Stimulated activated CD8-positive, alpha-beta memory T cell treated with anti-CD3 and anti-CD28 coated beads, Interleukin-15, amount 100 ng/mL, for 24 hours (primary cell): Measurements from ENCODE around the gene PSPH.
A peak's percentile ranks its signal among the peaks of the same experiment; 100 is the strongest.
"Not testable (repeated sequence)": the region's sequence is repeated elsewhere in the genome, so short reads cannot be mapped to it uniquely, and the experiment has no call there.

Experiments used
- DNase-seq: peaks from one replicate; pipeline ENCODE4 v3.0.0-alpha.2; 2020; ENCODE audit warnings: low read depth

Gene PSPH

DNA sequence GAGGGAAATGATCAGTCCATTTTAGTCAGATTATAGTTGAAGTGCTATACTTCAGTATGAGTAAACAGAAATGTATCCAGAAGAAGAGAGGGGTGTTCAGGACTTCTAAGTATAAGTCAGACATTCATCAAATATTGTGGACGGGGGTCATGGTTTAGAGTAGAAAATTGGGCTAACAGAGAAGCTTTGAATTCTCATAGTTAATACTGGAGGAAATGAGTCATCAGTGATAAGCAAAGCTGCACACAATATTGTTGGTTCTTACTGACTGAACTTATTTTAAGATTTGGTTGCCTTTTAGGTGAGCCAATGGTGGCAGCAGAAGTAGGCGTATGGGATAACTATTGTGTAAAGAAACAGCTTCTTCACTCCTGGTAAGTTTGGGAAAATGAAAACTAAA lies 11.1 kb upstream of the PSPH start:
- DNase-seq: no peak

- no peak for DNase-seq
Measured at GRCh38 chr7:56053993-56054392, 2.7 kb upstream of the PSPH start.

DNA sequence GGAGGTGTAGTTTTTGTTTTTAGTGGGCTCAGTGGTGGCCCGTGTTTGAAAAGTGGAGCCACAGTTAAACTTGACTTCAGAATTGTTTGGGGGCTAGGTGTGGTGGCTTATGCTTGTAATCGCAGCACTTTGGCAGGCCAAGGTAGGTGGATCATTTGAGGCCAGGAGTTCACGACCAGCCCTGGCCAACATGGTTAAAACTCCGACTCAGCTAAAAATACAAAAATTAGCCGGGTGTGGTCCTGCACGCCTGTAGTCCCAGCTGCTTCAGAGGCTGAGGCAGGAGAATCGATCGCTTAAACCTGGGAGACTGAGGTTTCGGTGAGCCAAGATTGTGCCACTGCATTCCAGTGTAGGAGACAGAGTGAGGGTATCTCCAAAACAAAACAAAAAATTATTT lies 2.1 kb upstream of the PSPH start:
- no peak for DNase-seq

DNA sequence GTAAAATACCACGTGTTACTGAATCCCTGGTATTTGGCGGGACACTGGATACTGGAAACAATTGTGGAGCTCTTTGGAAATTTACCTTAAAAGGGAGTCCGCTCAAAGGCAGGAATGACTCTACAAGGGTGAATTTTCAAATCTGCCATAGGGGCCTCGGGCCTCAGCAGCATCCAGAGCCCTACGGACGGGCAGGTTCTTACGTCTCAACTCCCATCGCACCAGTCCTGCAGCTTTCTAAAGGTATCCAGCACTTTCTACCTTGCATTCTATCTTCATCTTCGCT lies 248 bp downstream of the PSPH start:
- no peak for DNase-seq

DNA sequence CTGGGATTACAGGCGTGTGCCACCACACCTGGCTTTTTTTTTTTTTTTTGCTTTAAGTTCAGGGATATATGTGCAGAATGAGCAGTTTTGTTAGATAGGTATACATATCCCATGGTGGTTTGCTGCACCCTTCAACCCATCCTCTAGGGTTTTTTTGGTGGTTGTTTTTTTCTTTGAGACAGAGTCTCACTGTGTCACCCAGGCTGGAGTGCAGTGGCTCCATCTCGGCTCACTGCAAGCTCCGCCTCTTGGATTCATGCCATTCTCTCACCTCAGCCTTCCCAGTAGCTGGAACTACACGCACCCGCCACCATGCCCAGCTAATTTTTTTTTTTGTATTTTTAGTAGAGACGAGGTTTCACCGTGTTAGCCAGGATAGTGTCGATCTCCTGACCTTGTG lies 2.5 kb downstream of the PSPH start:
- DNase-seq: not testable (repeated sequence)

DNA sequence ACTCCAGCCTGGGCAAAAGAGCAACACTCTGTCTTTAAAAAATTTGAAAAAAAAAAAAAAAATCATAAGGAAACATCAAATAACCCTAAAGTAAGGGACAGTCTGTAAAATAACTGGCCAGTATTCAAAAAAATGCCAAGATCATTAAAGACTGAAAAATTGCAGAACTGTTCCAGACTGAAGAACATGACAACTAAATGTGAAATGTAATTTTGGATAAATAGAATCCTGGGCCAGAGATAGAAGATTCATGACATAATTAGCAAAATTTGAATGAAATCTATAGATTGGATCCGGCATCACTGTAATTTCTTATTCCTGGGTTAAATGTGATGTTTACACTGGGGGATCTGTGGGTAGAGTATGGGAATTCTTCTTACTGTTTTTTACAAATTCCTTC lies 3.0 kb downstream of the PSPH start:
- DNase-seq: no peak

DNA sequence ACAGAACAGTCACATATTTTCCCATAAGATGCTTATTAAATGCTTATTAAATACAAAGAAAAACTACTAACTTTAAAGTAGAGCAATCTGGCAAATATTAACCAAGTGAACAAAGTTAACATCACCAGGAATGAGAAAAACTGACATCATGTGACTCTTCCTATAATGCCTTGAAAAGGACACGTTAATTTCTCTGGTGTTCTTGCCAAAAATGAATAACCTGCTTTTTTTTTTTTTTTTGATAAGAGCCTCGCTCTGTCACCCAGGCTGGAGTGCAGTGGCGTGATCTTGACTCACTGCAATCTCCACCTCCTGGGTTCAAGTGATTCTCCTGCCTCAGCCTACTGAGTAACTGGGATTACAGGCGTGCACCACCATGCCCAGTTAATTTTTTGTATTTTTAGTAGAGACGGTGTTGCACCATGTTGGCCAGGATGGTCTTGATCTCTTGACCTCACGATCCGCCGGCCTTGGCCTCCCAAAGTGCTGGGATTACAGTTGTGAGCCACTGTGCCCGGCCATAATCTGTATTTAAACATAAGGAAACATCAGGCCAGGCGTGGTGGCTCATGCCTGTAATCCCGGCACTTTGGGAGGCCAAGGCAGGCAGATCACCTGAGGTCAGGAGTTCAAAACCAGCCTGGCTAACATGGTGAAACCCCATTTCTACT lies 3.7 kb downstream of the PSPH start:
- not testable (repeated sequence) for DNase-seq

- DNase-seq: no peak
Measured at GRCh38 chr7:56046721-56047445, 4.4 kb downstream of the PSPH start.

- DNase-seq: not testable (repeated sequence)
Measured at GRCh38 chr7:56045758-56046157, 5.5 kb downstream of the PSPH start.

DNA sequence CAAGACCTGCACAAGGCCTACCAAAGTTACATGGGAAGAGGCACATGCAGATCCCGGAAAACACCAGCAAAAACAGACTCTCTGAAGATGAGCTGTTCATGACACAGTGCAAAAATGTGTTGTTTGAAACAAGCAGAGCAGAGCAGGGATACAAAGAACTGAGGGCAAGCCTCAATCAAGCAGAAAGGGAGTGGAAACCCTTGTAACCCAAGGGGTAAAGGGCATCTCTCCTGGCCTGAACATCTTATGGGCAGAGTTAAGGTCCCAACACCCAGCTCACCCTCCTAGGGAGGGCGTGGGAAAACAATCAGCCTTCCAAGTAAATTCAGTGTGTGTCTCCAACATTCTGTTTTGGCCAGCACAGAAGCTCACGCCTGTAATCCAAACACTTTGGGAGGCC lies 10.5 kb downstream of the PSPH start:
- no peak for DNase-seq

DNA sequence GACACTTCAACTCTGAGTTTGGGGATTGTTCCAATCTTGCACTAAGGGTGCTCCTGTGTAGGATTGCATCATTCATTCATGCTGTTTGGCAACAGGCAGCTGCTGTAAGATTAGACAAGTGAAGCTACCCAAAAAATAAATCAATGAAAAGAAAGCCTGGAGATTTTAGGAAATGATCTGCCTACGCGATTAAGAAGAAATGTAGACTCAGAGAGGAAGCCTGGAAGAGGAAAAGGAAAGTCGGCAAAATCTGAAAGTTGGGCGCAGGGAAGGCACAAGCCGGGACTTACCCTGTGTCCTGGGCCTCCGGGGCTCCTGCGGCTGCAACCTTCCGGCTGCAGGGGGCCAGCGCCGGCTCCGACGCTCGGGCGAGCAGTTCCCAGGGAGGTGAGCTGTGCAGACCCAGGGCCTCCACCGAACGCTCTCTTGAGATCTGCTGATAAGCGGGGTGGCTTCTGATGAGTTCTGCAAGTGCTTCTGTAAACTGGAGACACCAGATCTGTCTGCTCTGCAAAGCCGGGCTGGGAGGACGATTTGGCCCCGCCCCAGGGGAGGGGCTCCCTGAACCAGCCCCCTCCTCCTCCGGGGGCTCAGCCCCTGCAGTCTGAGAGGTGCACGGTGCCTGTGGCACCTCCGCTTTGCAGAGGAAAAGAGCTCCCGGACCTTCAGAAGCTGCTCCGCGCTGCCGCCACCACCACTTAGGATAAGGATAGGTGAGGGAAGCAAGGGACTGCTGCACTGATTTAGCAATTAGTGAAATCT lies 17.4 kb downstream of the PSPH start:
- DNase-seq: peak; percentile 36

- DNase-seq: not testable (repeated sequence)
Measured at GRCh38 chr7:56032578-56032977, 18.7 kb downstream of the PSPH start.

DNA sequence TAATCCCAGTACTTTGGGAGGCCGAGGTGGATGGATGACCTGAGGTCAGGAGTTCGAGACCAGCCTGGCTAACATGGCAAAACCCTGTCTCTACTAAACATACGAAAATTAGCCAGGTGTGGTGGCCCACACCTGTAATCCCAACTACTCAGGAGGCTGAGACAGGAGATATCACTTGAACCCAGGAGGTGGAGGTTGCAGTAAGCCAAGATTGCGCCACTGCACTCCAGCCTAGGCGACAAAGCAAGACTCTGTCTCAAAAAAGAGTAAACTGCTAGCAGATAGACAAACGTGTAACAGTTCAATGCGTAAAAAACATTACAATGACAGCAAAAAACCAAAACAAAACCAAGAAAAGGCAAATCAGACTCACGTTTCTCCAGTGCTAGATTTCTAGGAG lies 19.7 kb downstream of the PSPH start:
- not testable (repeated sequence) for DNase-seq

GRCh38 chr7:56030340-56030739 lies 20.9 kb downstream of the PSPH start:
- no peak for DNase-seq

DNA sequence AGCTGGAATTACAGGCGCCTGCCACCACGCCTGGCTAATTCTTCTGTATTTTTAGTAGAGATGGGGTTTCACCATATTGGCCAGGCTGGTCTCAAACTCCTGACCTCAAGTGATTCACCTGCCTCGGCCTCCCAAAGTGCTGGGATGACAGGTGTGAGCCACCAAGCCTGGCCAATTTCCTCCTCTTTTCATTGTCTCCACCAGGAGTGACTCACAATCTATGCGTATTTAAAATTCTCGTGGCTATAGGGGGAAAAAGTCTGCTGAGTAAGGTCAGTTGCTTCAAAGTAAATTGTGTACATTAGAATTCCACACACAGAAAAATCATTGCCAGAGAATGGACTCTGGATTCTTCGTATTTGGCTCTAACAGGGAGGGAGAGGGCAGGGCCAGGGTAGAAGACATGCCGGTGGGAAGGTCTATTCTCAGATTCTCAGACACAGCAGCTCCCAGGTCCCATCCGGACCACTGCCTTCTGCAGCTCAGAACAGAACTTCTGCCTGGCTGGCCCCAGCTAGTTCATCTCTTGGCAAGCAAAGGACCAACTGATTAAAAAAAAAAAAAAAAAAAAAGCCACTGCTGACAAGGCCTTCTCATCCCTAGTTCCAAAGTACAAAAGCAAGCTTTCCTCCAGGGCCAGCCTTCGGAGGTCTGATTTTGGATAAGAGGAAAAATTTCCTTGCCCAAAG lies 22.2 kb downstream of the PSPH start:
- DNase-seq: no peak

DNA sequence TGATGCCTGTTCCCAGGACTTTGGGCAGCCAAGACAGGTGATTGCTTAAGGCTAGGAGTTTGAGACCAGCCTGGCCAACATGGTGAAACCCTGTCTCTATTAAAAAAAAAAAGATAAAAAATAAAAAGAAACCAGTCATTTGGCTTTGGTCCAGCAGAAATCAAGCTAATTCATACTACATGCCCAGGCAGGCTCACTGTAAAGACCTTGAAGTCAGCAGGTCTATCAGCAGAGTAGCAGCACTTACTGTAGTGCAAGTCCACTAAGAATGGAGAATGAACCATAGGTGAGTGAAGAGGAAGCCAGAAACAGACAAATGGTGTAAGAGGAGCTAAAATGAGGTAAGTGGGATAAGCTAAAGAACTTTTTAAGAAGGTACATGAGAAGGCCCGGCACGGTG lies 24.7 kb downstream of the PSPH start:
- no peak for DNase-seq

- no peak for DNase-seq
Measured at GRCh38 chr7:56023500-56023899, 27.7 kb downstream of the PSPH start.

GRCh38 chr7:56019501-56019900 lies 31.7 kb downstream of the PSPH start:
- DNase-seq: no peak

- DNase-seq: not testable (repeated sequence)
Measured at GRCh38 chr7:56017015-56017414, 34.2 kb downstream of the PSPH start.

- no peak for DNase-seq
Measured at GRCh38 chr7:56009695-56010094, 41.5 kb downstream of the PSPH start.

GRCh38 chr7:56007891-56008290 lies 43.4 kb downstream of the PSPH start:
- DNase-seq: no peak

DNA sequence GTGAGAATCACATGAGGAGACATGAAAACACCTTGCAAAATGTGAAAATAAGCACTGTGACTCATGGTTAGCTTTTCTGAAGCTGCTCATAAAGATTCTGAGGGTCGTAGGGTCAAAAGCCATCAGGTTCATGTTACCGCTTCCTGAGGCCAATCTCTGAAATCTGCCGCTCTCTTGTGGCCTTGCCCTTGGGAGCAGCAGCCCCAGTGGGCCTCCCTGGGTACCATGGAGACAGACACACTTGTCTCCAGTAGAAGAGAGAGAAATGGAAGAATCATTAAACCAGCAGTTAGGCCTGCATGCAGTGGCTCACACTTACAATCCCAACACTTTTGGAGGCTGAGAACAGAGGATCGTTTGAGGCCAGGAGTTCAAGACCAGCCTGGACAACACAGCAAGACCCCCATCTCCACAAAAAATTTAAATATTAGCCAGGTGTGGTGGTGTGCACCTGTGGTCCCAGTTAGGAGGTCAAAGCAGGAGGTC lies 44.0 kb downstream of the PSPH start:
- DNase-seq: no peak

DNA sequence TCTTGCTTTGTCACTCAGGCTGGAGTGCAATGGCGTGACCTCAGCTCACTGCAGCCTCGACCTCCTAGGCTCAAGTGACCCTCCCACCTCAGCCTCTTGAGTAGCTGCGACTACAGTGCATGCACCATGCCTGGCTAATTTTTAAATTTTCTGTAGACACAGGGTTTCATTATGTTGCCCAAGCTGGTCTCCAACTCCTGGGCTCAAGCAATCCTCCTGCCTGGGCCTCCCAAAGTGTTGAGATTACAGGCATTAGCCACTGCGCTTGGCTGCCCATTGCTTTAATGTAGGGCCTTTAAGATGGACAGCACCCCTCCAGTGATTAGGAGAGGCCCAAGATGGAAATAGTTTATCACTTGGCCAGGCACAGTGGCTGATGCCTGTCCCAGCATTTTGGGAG lies 47.5 kb downstream of the PSPH start:
- no peak for DNase-seq
